Lower leg skin (tissue), 3 donors: ENCODE measurements around the gene LRRC47.

Experiments used
- CTCF ChIP-seq, 3 donors: fragments of 450-650 bp; IDR thresholded peaks; one replicate each; pipeline ENCODE4 v1.5.1; 2016; ENCODE audit warnings: antibody characterized with exemption in 3 of 3, mild to moderate bottlenecking in 3 of 3, moderate library complexity in 2 of 3
- POLR2A ChIP-seq, 2 donors: fragments of 450-650 bp; IDR thresholded peaks; one replicate each; pipeline ENCODE4 v1.6.1; 2016 to 2017; ENCODE audit warnings: antibody characterized with exemption in 2 of 2, mild to moderate bottlenecking in 1 of 2, moderate library complexity in 1 of 2

DNA sequence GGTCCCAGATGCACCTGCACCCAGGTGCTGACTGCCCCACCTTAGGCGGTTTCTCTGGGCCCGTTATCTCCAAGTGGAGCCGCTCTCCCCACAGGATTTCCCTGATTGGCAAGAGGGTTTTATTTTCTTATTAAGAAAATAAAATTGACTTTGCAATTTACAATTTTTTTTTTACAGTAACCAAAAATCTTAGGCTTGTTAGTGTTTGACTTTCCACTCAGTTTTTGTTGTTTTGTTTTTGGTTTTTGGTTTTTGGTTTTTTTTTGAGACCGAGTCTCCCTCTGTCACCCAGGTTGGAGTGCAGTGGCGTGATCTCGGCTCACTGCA, 48.8 kb downstream of the LRRC47 start:
- TF ChIP-seq POLR2A (IDR thresholded peaks at IDR 0.05): no peak
- no peak for TF ChIP-seq CTCF (IDR thresholded peaks at IDR 0.05)
